ENCODE measurements around the gene HERPUD1. TPM values are rescaled to one million over a fixed set of nuclear protein-coding genes. Genes with fewer than 3 reads are reported as not detected.

Gene HERPUD1
- total and polyA plus RNA-seq, 4 donors: 77.2 to 245 (median 132) TPM

GRCh38 chr16:56943761-56944375 lies 11.9 kb downstream of the HERPUD1 start:
- H3K36me3 ChIP-seq (ENCODE audit: control insufficient read depth, insufficient read depth, low read length): peaks cover 49% of the 10 kb centered on the region
- H3K4me1 ChIP-seq (ENCODE audit: control insufficient read depth, insufficient read depth, low read length): no peaks in the 10 kb centered on the region
- DNase-seq (ENCODE audit: low read depth in 4 of 6, low spot score in 6 of 6): no peak
- WGBS (ENCODE audit: insufficient coverage): 79% methylated on average over 5 of the region's 6 CpGs
- H3K9me3 ChIP-seq (ENCODE audit: control insufficient read depth, insufficient read depth, low read length): no peaks in the 10 kb centered on the region
- no peaks in the 10 kb centered on the region for H3K27me3 ChIP-seq (ENCODE audit: control insufficient read depth, insufficient read depth, low read length)
- no peak overlapping the region for H3K4me3 ChIP-seq (ENCODE audit: low read depth, low read length)
- no peak overlapping the region for H3K27ac ChIP-seq (ENCODE audit: low read depth, low read length)

GRCh38 chr16:56944954-56945839 lies 13.3 kb downstream of the HERPUD1 start:
- H3K4me1 ChIP-seq (ENCODE audit: control insufficient read depth, insufficient read depth, low read length): peaks cover under 1% of the 10 kb centered on the region
- peak in 1 of 6 donors; percentile 55 for DNase-seq (ENCODE audit: low read depth in 4 of 6, low spot score in 6 of 6)
- WGBS (ENCODE audit: insufficient coverage): 43% methylated on average over 1 of the region's 2 CpGs
- H3K27ac ChIP-seq (ENCODE audit: low read depth, low read length): no peak overlapping the region
- no peaks in the 10 kb centered on the region for H3K27me3 ChIP-seq (ENCODE audit: control insufficient read depth, insufficient read depth, low read length)
- no peaks in the 10 kb centered on the region for H3K9me3 ChIP-seq (ENCODE audit: control insufficient read depth, insufficient read depth, low read length)
- H3K4me3 ChIP-seq (ENCODE audit: low read depth, low read length): no peak overlapping the region
- peaks cover 38% of the 10 kb centered on the region for H3K36me3 ChIP-seq (ENCODE audit: control insufficient read depth, insufficient read depth, low read length)

GRCh38 chr16:56945847-56946527 lies 14.0 kb downstream of the HERPUD1 start:
- no peak overlapping the region for H3K4me3 ChIP-seq (ENCODE audit: low read depth, low read length)
- H3K36me3 ChIP-seq (ENCODE audit: control insufficient read depth, insufficient read depth, low read length): peaks cover 32% of the 10 kb centered on the region
- H3K4me1 ChIP-seq (ENCODE audit: control insufficient read depth, insufficient read depth, low read length): peaks cover 3% of the 10 kb centered on the region
- no peak overlapping the region for H3K27ac ChIP-seq (ENCODE audit: low read depth, low read length)
- DNase-seq (ENCODE audit: low read depth in 4 of 6, low spot score in 6 of 6): no peak
- H3K27me3 ChIP-seq (ENCODE audit: control insufficient read depth, insufficient read depth, low read length): no peaks in the 10 kb centered on the region
- 100% methylated on average over 2 of the region's 12 CpGs for WGBS (ENCODE audit: insufficient coverage)
- H3K9me3 ChIP-seq (ENCODE audit: control insufficient read depth, insufficient read depth, low read length): no peaks in the 10 kb centered on the region

- Histone ChIP-seq H3K4me1 (ENCODE audit: control insufficient read depth, insufficient read depth, low read length) (peaks cover 3% of the 10 kb centered on the region), H3K4me3 (ENCODE audit: low read depth, low read length) (no peak overlapping the region), H3K27me3 (ENCODE audit: control insufficient read depth, insufficient read depth, low read length) (no peaks in the 10 kb centered on the region), H3K9me3 (ENCODE audit: control insufficient read depth, insufficient read depth, low read length) (no peaks in the 10 kb centered on the region), H3K27ac (ENCODE audit: low read depth, low read length) (no peak overlapping the region), H3K36me3 (ENCODE audit: control insufficient read depth, insufficient read depth, low read length) (peaks cover 27% of the 10 kb centered on the region)
- no peak for DNase-seq (ENCODE audit: low read depth in 4 of 6, low spot score in 6 of 6)
- 90% methylated on average over 4 of the region's 10 CpGs for WGBS (ENCODE audit: insufficient coverage)
Observed at GRCh38 chr16:56946767-56947603, 15.0 kb downstream of the HERPUD1 start.

- 100% methylated on average over 1 of the region's 2 CpGs for WGBS (ENCODE audit: insufficient coverage)
- Histone ChIP-seq H3K4me3 (ENCODE audit: low read depth, low read length) (no peak overlapping the region), H3K36me3 (ENCODE audit: control insufficient read depth, insufficient read depth, low read length) (peaks cover 21% of the 10 kb centered on the region), H3K9me3 (ENCODE audit: control insufficient read depth, insufficient read depth, low read length) (no peaks in the 10 kb centered on the region), H3K27me3 (ENCODE audit: control insufficient read depth, insufficient read depth, low read length) (no peaks in the 10 kb centered on the region), H3K4me1 (ENCODE audit: control insufficient read depth, insufficient read depth, low read length) (peaks cover 3% of the 10 kb centered on the region), H3K27ac (ENCODE audit: low read depth, low read length) (no peak overlapping the region)
- no peak for DNase-seq (ENCODE audit: low read depth in 4 of 6, low spot score in 6 of 6)
Observed at GRCh38 chr16:56947604-56947995, 15.7 kb downstream of the HERPUD1 start.

- WGBS (ENCODE audit: insufficient coverage): 84% methylated on average over 2 of the region's 6 CpGs
- Histone ChIP-seq H3K4me3 (ENCODE audit: low read depth, low read length) (no peak overlapping the region), H3K27ac (ENCODE audit: low read depth, low read length) (no peak overlapping the region), H3K4me1 (ENCODE audit: control insufficient read depth, insufficient read depth, low read length) (peaks cover 3% of the 10 kb centered on the region), H3K9me3 (ENCODE audit: control insufficient read depth, insufficient read depth, low read length) (no peaks in the 10 kb centered on the region), H3K36me3 (ENCODE audit: control insufficient read depth, insufficient read depth, low read length) (peaks cover 16% of the 10 kb centered on the region), H3K27me3 (ENCODE audit: control insufficient read depth, insufficient read depth, low read length) (no peaks in the 10 kb centered on the region)
- no peak for DNase-seq (ENCODE audit: low read depth in 4 of 6, low spot score in 6 of 6)
Observed at GRCh38 chr16:56948234-56948633, 16.3 kb downstream of the HERPUD1 start.

GRCh38 chr16:56950051-56950450 lies 18.1 kb downstream of the HERPUD1 start:
- DNase-seq (ENCODE audit: low read depth in 4 of 6, low spot score in 6 of 6): no peak
- H3K4me3 ChIP-seq (ENCODE audit: low read depth, low read length): no peak overlapping the region
- H3K9me3 ChIP-seq (ENCODE audit: control insufficient read depth, insufficient read depth, low read length): no peaks in the 10 kb centered on the region
- H3K4me1 ChIP-seq (ENCODE audit: control insufficient read depth, insufficient read depth, low read length): peaks cover 3% of the 10 kb centered on the region
- H3K27me3 ChIP-seq (ENCODE audit: control insufficient read depth, insufficient read depth, low read length): no peaks in the 10 kb centered on the region
- WGBS (ENCODE audit: insufficient coverage): 87% methylated on average over 4 of the region's 4 CpGs
- no peak overlapping the region for H3K27ac ChIP-seq (ENCODE audit: low read depth, low read length)
- peaks cover 6% of the 10 kb centered on the region for H3K36me3 ChIP-seq (ENCODE audit: control insufficient read depth, insufficient read depth, low read length)

GRCh38 chr16:56950455-56950854 lies 18.5 kb downstream of the HERPUD1 start:
- WGBS (ENCODE audit: insufficient coverage): 85% methylated on average over 5 of the region's 7 CpGs
- H3K27ac ChIP-seq (ENCODE audit: low read depth, low read length): no peak overlapping the region
- H3K36me3 ChIP-seq (ENCODE audit: control insufficient read depth, insufficient read depth, low read length): peaks cover 6% of the 10 kb centered on the region
- no peak for DNase-seq (ENCODE audit: low read depth in 4 of 6, low spot score in 6 of 6)
- no peaks in the 10 kb centered on the region for H3K27me3 ChIP-seq (ENCODE audit: control insufficient read depth, insufficient read depth, low read length)
- H3K4me1 ChIP-seq (ENCODE audit: control insufficient read depth, insufficient read depth, low read length): peaks cover 3% of the 10 kb centered on the region
- H3K9me3 ChIP-seq (ENCODE audit: control insufficient read depth, insufficient read depth, low read length): no peaks in the 10 kb centered on the region
- H3K4me3 ChIP-seq (ENCODE audit: low read depth, low read length): no peak overlapping the region
